A673 (cell line): ENCODE results near the gene CMTM4. TPM values are rescaled to one million over a fixed set of nuclear protein-coding genes. Genes with fewer than 3 reads are reported as not detected.
A peak's percentile ranks its signal among the peaks of the same experiment; 100 is the strongest.

Experiments
- BruUV-seq: library from RNA; stranded (reverse); fragments of 400-500 nt; replicated peaks from 2 replicates; lab custom pipeline; 2021; lab: Mats Ljungman, UMichigan
- CTCF ChIA-PET: fragments of 300-600 bp; sonication (Branson Sonifier 250); formaldehyde crosslinking; loops from one replicate; lab custom pipeline; 2022; ENCODE audit warnings: antibody characterized with exemption; lab: Charles Lee
- POLR2A ChIA-PET: fragments of 300-600 bp; sonication (Branson Sonifier 250); formaldehyde crosslinking; loops from one replicate; lab custom pipeline; 2022; ENCODE audit warnings: antibody characterized with exemption; ENCODE audit not compliant: low non-redundant PET; lab: Charles Lee
- DNase-seq: peaks from one replicate; pipeline ENCODE4 v3.0.0-alpha.2; 2015; ENCODE audit warnings: low spot score
- H3K27ac ChIP-seq: fragments of 200-600 bp; sonication (generic); 2 replicates; pipeline ENCODE4 v1.5.1; 2016; ENCODE audit warnings: mixed run types, low read depth, mild to moderate bottlenecking, mixed read lengths, antibody characterized with exemption, low read length; ENCODE audit not compliant: poor library complexity, severe bottlenecking
- H3K27me3 ChIP-seq: fragments of 200-600 bp; sonication (generic); replicated peaks from 2 replicates; pipeline ENCODE4 v1.6.1; 2017; ENCODE audit warnings: mixed run types, low read depth, mild to moderate bottlenecking, mixed read lengths, antibody characterized with exemption, low read length; ENCODE audit not compliant: insufficient read depth, poor library complexity
- H3K36me3 ChIP-seq: fragments of 200-600 bp; sonication (generic); 2 replicates; pipeline ENCODE4 v1.6.1; 2016; ENCODE audit warnings: mixed run types, mild to moderate bottlenecking, mixed read lengths, antibody characterized with exemption, low read length; ENCODE audit not compliant: insufficient read depth, poor library complexity, severe bottlenecking
- H3K4me1 ChIP-seq: fragments of 200-600 bp; sonication (generic); 2 replicates; pipeline ENCODE4 v1.6.1; 2017; ENCODE audit warnings: mixed run types, mild to moderate bottlenecking, mixed read lengths, antibody characterized with exemption, low read length; ENCODE audit not compliant: insufficient read depth, poor library complexity, severe bottlenecking
- H3K4me3 ChIP-seq: fragments of 200-600 bp; sonication (generic); 2 replicates; pipeline ENCODE4 v1.5.1; 2016; ENCODE audit warnings: low read depth, mixed run types, mild to moderate bottlenecking, mixed read lengths, low read length; ENCODE audit not compliant: poor library complexity, severe bottlenecking
- H3K9me3 ChIP-seq: fragments of 200-600 bp; sonication (generic); 2 replicates; pipeline ENCODE4 v1.6.1; 2016; ENCODE audit warnings: mixed run types, low read depth, mild to moderate bottlenecking, mixed read lengths, antibody characterized with exemption, low read length; ENCODE audit not compliant: poor library complexity, severe bottlenecking
- CTCF ChIP-seq: fragments of 300-800, 200-600 bp; sonication (generic); conservative IDR thresholded peaks from 2 replicates; pipeline ENCODE4 v1.5.1; 2017; ENCODE audit warnings: low read depth, mild to moderate bottlenecking, antibody characterized with exemption, low read length, moderate library complexity, mixed read lengths
- EZH2 ChIP-seq: fragments of 200-600 bp; sonication (generic); IDR thresholded peaks from 2 replicates; pipeline ENCODE4 v1.6.1; 2017; ENCODE audit warnings: borderline replicate concordance, low read depth, mild to moderate bottlenecking, mixed read lengths, antibody characterized with exemption, low read length; ENCODE audit not compliant: poor library complexity, severe bottlenecking
- intact Hi-C: fragments of 100-400 bp; cut with micrococcal nuclease; formaldehyde crosslinking; loops from one replicate; pipeline ENCODE4 v1.10.0; 2022; ENCODE audit not compliant: unreplicated experiment
- total RNA-seq: library from RNA; stranded (reverse); gene quantifications from 2 replicates; pipeline ENCODE4 v1.2.3, GENCODE V29; 2021

CMTM4 gene
- total RNA-seq, 1 experiment from 2014 or later: 30.3 TPM

GRCh38 chr16:66603537-66604375 is 92.8 kb downstream of the CMTM4 start:
- intact Hi-C loops: loop anchor here (2.0 kb wide), 1 partner anchor 197 kb away; no protein-coding TSS in a partner anchor
- Histone ChIP-seq H3K36me3 (peaks cover 1% of the 10 kb centered on the region), H3K27ac (peak overlapping the region; percentile 67), H3K4me3 (peak overlapping the region; percentile 95), H3K9me3 (no peaks in the 10 kb centered on the region), H3K27me3 (no peaks in the 10 kb centered on the region), H3K4me1 (peaks cover 19% of the 10 kb centered on the region)
- ChIA-PET CTCF (interaction anchor here (0.6 kb wide), 1 partner anchor 204 kb away, joined by 3 read pairs; no protein-coding TSS in a partner anchor), POLR2A (no interaction called here)
- peak; percentile 73 for DNase-seq
- TF ChIP-seq CTCF: no peak
- TF ChIP-seq EZH2: no peak
- BruUV-seq: no TSS peak

- no peaks in the 10 kb centered on the region for H3K36me3 ChIP-seq
- CTCF ChIA-PET: no interaction called here
- no peak overlapping the region for H3K4me3 ChIP-seq
- POLR2A ChIA-PET: no interaction called here
- H3K4me1 ChIP-seq: peaks cover 18% of the 10 kb centered on the region
- H3K27ac ChIP-seq: no peak overlapping the region
- intact Hi-C loops: no loop called here
- no peak for TF ChIP-seq EZH2
- TF ChIP-seq CTCF: no peak
- H3K9me3 ChIP-seq: no peaks in the 10 kb centered on the region
- BruUV-seq: no TSS peak
- no peak for DNase-seq
- no peaks in the 10 kb centered on the region for H3K27me3 ChIP-seq
Observed at GRCh38 chr16:66601471-66601870, 95.1 kb downstream of the CMTM4 start.

GRCh38 chr16:66600477-66600876 is 96.1 kb downstream of the CMTM4 start:
- Histone ChIP-seq H3K9me3 (no peaks in the 10 kb centered on the region), H3K27me3 (no peaks in the 10 kb centered on the region), H3K27ac (no peak overlapping the region), H3K4me3 (no peak overlapping the region), H3K36me3 (no peaks in the 10 kb centered on the region), H3K4me1 (peaks cover 8% of the 10 kb centered on the region)
- TF ChIP-seq CTCF (no peak), EZH2 (no peak)
- ChIA-PET CTCF (no interaction called here), POLR2A (no interaction called here)
- no peak for DNase-seq
- intact Hi-C loops: no loop called here
- no TSS peak for BruUV-seq
